GM18909 (cell line): ENCODE data around the gene CNDP2.
"Not testable (repeated sequence)": the region's sequence is repeated elsewhere in the genome, so short reads cannot be mapped to it uniquely, and the experiment has no call there.

Source experiments
- ATAC-seq: cut with Tn5 transposase; IDR thresholded peaks from one replicate; pipeline ENCODE4 v1.9.1; 2021; ENCODE audit warnings: mild to moderate bottlenecking; ENCODE audit not compliant: unreplicated experiment, poor library complexity

Gene CNDP2

GRCh38 chr18:74562131-74562730 is 66.1 kb downstream of the CNDP2 start:
- ATAC-seq = no peak

GRCh38 chr18:74562775-74563174 is 66.6 kb downstream of the CNDP2 start:
- ATAC-seq = no peak

- ATAC-seq = no peak
These were observed 67.8 kb downstream of the CNDP2 start for GRCh38 chr18:74563999-74564398.

- not testable (repeated sequence) for ATAC-seq
These were observed 69.0 kb downstream of the CNDP2 start for GRCh38 chr18:74565164-74565563.

- not testable (repeated sequence) for ATAC-seq
These were observed 69.8 kb downstream of the CNDP2 start for GRCh38 chr18:74565993-74566392.

- no peak for ATAC-seq
These were observed 71.7 kb downstream of the CNDP2 start for GRCh38 chr18:74567822-74568221.

- no peak for ATAC-seq
These were observed 73.2 kb downstream of the CNDP2 start for GRCh38 chr18:74569401-74569800.

- no peak for ATAC-seq
These were observed 74.1 kb downstream of the CNDP2 start for GRCh38 chr18:74570266-74570665.

GRCh38 chr18:74571895-74572680 is 75.9 kb downstream of the CNDP2 start:
- no peak for ATAC-seq

GRCh38 chr18:74573053-74573452 is 76.9 kb downstream of the CNDP2 start:
- ATAC-seq = no peak
